ENCODE measurements around the gene DPH7. TPM values are rescaled to one million over a fixed set of nuclear protein-coding genes. Genes with fewer than 3 reads are reported as not detected.
"Not testable (repeated sequence)": the region's sequence is repeated elsewhere in the genome, so short reads cannot be mapped to it uniquely, and the experiment has no call there.

Gene DPH7
- total RNA-seq, 1 donor from 2014 or later = 39.4 TPM

- intact Hi-C loops (cut with micrococcal nuclease) = loop anchor here (5.0 kb wide), 1 partner anchor 814 kb away; the partner anchor contains the start of gene TMEM141
These were observed 28.0 kb upstream of the DPH7 start for GRCh38 chr9:137606734-137607138.

GRCh38 chr9:137606005-137606621, 27.4 kb upstream of the DPH7 start:
- intact Hi-C loops (cut with micrococcal nuclease) = loop anchor here (5.0 kb wide), 1 partner anchor 814 kb away; the partner anchor contains the start of gene TMEM141

GRCh38 chr9:137605121-137606004, 26.6 kb upstream of the DPH7 start, which contains the start of gene ARRDC1:
Gene ARRDC1, plus strand, starts transcription at chr9:137605686. Its CDS starts 32 bp downstream, at chr9:137605718.
- intact Hi-C loops (cut with micrococcal nuclease) = loop anchor here (1.0 to 5.0 kb wide), 7 partner anchors 13 to 813 kb away; partner anchors contain the start of genes DPH7, EXD3, MRPL41 and NOXA1

GRCh38 chr9:137604345-137605086, 25.8 kb upstream of the DPH7 start:
- intact Hi-C loops (cut with micrococcal nuclease) = loop anchor here (1.0 to 5.0 kb wide), 7 partner anchors 14 to 812 kb away; partner anchors contain the start of genes DPH7, EXD3, MRPL41 and NOXA1

- intact Hi-C loops (cut with micrococcal nuclease) = loop anchor here (2.0 kb wide), 1 partner anchor 145 kb away; the partner anchor contains the start of gene NSMF
These were observed 25.2 kb upstream of the DPH7 start for GRCh38 chr9:137603879-137604278.

GRCh38 chr9:137602661-137603060, 23.9 kb upstream of the DPH7 start:
- intact Hi-C loops (cut with micrococcal nuclease) = no loop called here

- intact Hi-C loops (cut with micrococcal nuclease) = no loop called here
These were observed 20.2 kb upstream of the DPH7 start for GRCh38 chr9:137598943-137599342.

- intact Hi-C loops (cut with micrococcal nuclease) = not testable (repeated sequence)
These were observed 17.9 kb upstream of the DPH7 start for GRCh38 chr9:137596577-137596976.

- intact Hi-C loops (cut with micrococcal nuclease) = no loop called here
These were observed 14.5 kb upstream of the DPH7 start for GRCh38 chr9:137593176-137593575.

- intact Hi-C loops (cut with micrococcal nuclease) = no loop called here
These were observed 14.0 kb upstream of the DPH7 start for GRCh38 chr9:137592767-137593166.

- intact Hi-C loops (cut with micrococcal nuclease) = loop anchor here (1.0 kb wide), 4 partner anchors 11 to 39 kb away; partner anchors contain the start of genes ARRDC1, EHMT1 and MRPL41
These were observed 12.0 kb upstream of the DPH7 start, which contains the start of gene ZMYND19 for GRCh38 chr9:137590469-137591383. Gene ZMYND19, minus strand, starts transcription at chr9:137590512. Its CDS starts 249 bp downstream, at chr9:137590263.

- intact Hi-C loops (cut with micrococcal nuclease) = loop anchor here (1.0 kb wide), 4 partner anchors 11 to 39 kb away; partner anchors contain the start of genes ARRDC1, EHMT1 and MRPL41
These were observed 11.4 kb upstream of the DPH7 start for GRCh38 chr9:137590123-137590468.

GRCh38 chr9:137589441-137590122, 10.9 kb upstream of the DPH7 start:
- intact Hi-C loops (cut with micrococcal nuclease) = loop anchor here (1.0 kb wide), 4 partner anchors 10 to 38 kb away; partner anchors contain the start of genes ARRDC1, EHMT1 and MRPL41

GRCh38 chr9:137588891-137589290, 10.2 kb upstream of the DPH7 start:
- intact Hi-C loops (cut with micrococcal nuclease) = no loop called here

GRCh38 chr9:137588311-137588710, 9.6 kb upstream of the DPH7 start:
- intact Hi-C loops (cut with micrococcal nuclease) = no loop called here

- intact Hi-C loops (cut with micrococcal nuclease) = no loop called here
These were observed 8.1 kb upstream of the DPH7 start for GRCh38 chr9:137586854-137587253.

- intact Hi-C loops (cut with micrococcal nuclease) = no loop called here
These were observed 5.2 kb upstream of the DPH7 start for GRCh38 chr9:137583957-137584356.

GRCh38 chr9:137583347-137583746, 4.6 kb upstream of the DPH7 start:
- intact Hi-C loops (cut with micrococcal nuclease) = no loop called here

- intact Hi-C loops (cut with micrococcal nuclease) = no loop called here
These were observed 3.6 kb upstream of the DPH7 start for GRCh38 chr9:137582286-137582860.

Data from T-helper 2 cell treated with Interferon-gamma antibody and Interleukin-4, amounts not matched to agents 100 ng/mL and 5 ng/mL, for 36 hours (primary cell).